HEK293 (cell line): ENCODE measurements around the gene VASP.
A peak's percentile ranks its signal among the peaks of the same experiment; 100 is the strongest.
"Not testable (repeated sequence)": the region's sequence is repeated elsewhere in the genome, so short reads cannot be mapped to it uniquely, and the experiment has no call there.

Source experiments
- CTCF ChIA-PET: fragments of 350-600 bp; formaldehyde crosslinking; extraction: SDS; loops from one replicate; lab custom pipeline; 2021; ENCODE audit warnings: antibody characterized with exemption; lab: Yijun Ruan, JAX
- POLR2A ChIA-PET: fragments of 300-600 bp; formaldehyde crosslinking; extraction: SDS; loops from one replicate; lab custom pipeline; 2020; ENCODE audit warnings: antibody characterized with exemption, inconsistent platforms; lab: Yijun Ruan, JAX
- H3K27ac ChIP-seq: fragments of 200-500 bp; sonication (Bioruptor generic); 2 replicates; pipeline ENCODE4 v1.5.1; 2014; ENCODE audit warnings: low read depth, low read length, control low read depth, inconsistent platforms; ENCODE audit errors: extremely low read depth
- H3K36me3 ChIP-seq, 2 experiments: fragments of 200-500 bp in 1 of 2; sonication (Bioruptor generic) in 1 of 2; 1 replicate in 1 of 2; 2 replicates in 1 of 2; pipeline ENCODE4 v1.5.1; 2014 to 2017; ENCODE audit warnings: inconsistent platforms in 2 of 2, low read length in 2 of 2; ENCODE audit not compliant: control insufficient read depth in 2 of 2, insufficient read depth in 1 of 2
- H3K4me1 ChIP-seq: fragments of 200-500 bp; sonication (Bioruptor generic); 2 replicates; pipeline ENCODE4 v1.5.1; 2014; ENCODE audit warnings: mild to moderate bottlenecking, low read length, inconsistent platforms; ENCODE audit not compliant: control insufficient read depth, insufficient read depth
- H3K4me3 ChIP-seq: 2 replicates; pipeline ENCODE4 v1.5.1; 2011; ENCODE audit warnings: low read depth, mild to moderate bottlenecking, control low read depth, low read length, moderate library complexity
- H3K9me3 ChIP-seq: fragments of 200-500 bp; sonication (Bioruptor generic); 2 replicates; pipeline ENCODE4 v1.5.1; 2014; ENCODE audit warnings: low read depth, low read length, inconsistent platforms; ENCODE audit not compliant: control insufficient read depth, insufficient read depth
- EGR2 ChIP-seq: fragments of 450-650 bp; formaldehyde crosslinking; IDR thresholded peaks from 2 replicates; pipeline ENCODE4 v1.5.1; 2016; ENCODE audit warnings: low read depth, missing biosample characterization, missing genetic modification characterization
- GLIS2 ChIP-seq: fragments of 450-650 bp; formaldehyde crosslinking; IDR thresholded peaks from 2 replicates; pipeline ENCODE4 v1.5.1; 2016; ENCODE audit warnings: missing biosample characterization, missing genetic modification characterization
- HIC1 ChIP-seq: fragments of 450-650 bp; formaldehyde crosslinking; IDR thresholded peaks from 2 replicates; pipeline ENCODE4 v1.5.1; 2016; ENCODE audit warnings: missing biosample characterization, missing genetic modification characterization
- KLF1 ChIP-seq: fragments of 450-650 bp; formaldehyde crosslinking; IDR thresholded peaks from 2 replicates; pipeline ENCODE4 v1.5.1; 2016; ENCODE audit warnings: missing biosample characterization, missing genetic modification characterization
- KLF7 ChIP-seq: fragments of 450-650 bp; formaldehyde crosslinking; IDR thresholded peaks from 2 replicates; pipeline ENCODE4 v1.5.1; 2016; ENCODE audit warnings: missing biosample characterization, missing genetic modification characterization, borderline replicate concordance
- ZBTB44 ChIP-seq: fragments of 450-650 bp; IDR thresholded peaks from 2 replicates; pipeline ENCODE4 v1.5.1; 2018; ENCODE audit warnings: missing biosample characterization, mild to moderate bottlenecking, missing genetic modification characterization
- ZNF184 ChIP-seq: fragments of 450-650 bp; IDR thresholded peaks from 2 replicates; pipeline ENCODE4 v1.5.1; 2018; ENCODE audit warnings: missing biosample characterization, mild to moderate bottlenecking, missing genetic modification characterization
- ZNF211 ChIP-seq: fragments of 450-650 bp; formaldehyde crosslinking; IDR thresholded peaks from 2 replicates; pipeline ENCODE4 v1.5.1; 2016; ENCODE audit warnings: low read depth, missing biosample characterization, missing genetic modification characterization
- ZNF335 ChIP-seq: fragments of 450-650 bp; formaldehyde crosslinking; conservative IDR thresholded peaks from 2 replicates; pipeline ENCODE4 v1.5.1; 2016; ENCODE audit warnings: missing biosample characterization, missing genetic modification characterization
- ZNF544 ChIP-seq: fragments of 450-650 bp; formaldehyde crosslinking; IDR thresholded peaks from 2 replicates; pipeline ENCODE4 v1.5.0; 2017; ENCODE audit warnings: missing biosample characterization, missing genetic modification characterization
- ZNF560 ChIP-seq: fragments of 450-650 bp; formaldehyde crosslinking; IDR thresholded peaks from 2 replicates; pipeline ENCODE4 v1.5.1; 2017; ENCODE audit warnings: missing biosample characterization, missing genetic modification characterization, borderline replicate concordance
- ZNF580 ChIP-seq: fragments of 450-650 bp; formaldehyde crosslinking; IDR thresholded peaks from 2 replicates; pipeline ENCODE4 v1.5.1; 2016; ENCODE audit warnings: missing biosample characterization, missing genetic modification characterization
- ZNF768 ChIP-seq: fragments of 450-650 bp; formaldehyde crosslinking; IDR thresholded peaks from 2 replicates; pipeline ENCODE4 v1.5.1; 2018; ENCODE audit warnings: missing biosample characterization, mild to moderate bottlenecking, missing genetic modification characterization

Gene VASP

GRCh38 chr19:45508861-45509691 is 1.8 kb downstream of the VASP start (continued):
- TF ChIP-seq HIC1 (0 out of 2 replicates have a peak, but pooled peaks have one; percentile 25), EGR2 (tag by site-specific recombination) (peak; percentile 4; the same call in 1 of the 2 replicates), ZNF211 (tag by site-specific recombination) (no peak), ZNF335 (tag by site-specific recombination) (peak; percentile 92), ZBTB44 (tag by site-specific recombination) (no peak)

- ChIA-PET CTCF (interaction anchor here (0.6 to 4.5 kb wide), 6 partner anchors 17 to 373 kb away, joined by 3 to 17 read pairs (median 3); no protein-coding TSS in a partner anchor), POLR2A (no interaction called here)
- H3K36me3 ChIP-seq = no peaks in the 10 kb centered on the region
- H3K4me3 ChIP-seq = no peak overlapping the region; the same call in 1 of the 2 replicates
- H3K9me3 ChIP-seq = no peaks in the 10 kb centered on the region
- H3K27ac ChIP-seq = peak overlapping the region; percentile 53
- TF ChIP-seq KLF1 = peak; percentile 28; the same call in 1 of the 2 replicates
- no peak for TF ChIP-seq ZNF560 (tag by site-specific recombination)
- peak; percentile 82 for TF ChIP-seq GLIS2 (tag by site-specific recombination)
- H3K4me1 ChIP-seq = peaks cover 15% of the 10 kb centered on the region
Observed at GRCh38 chr19:45509692-45510015, 2.4 kb downstream of the VASP start.

GRCh38 chr19:45510352-45510751 is 3.1 kb downstream of the VASP start:
- peaks cover 15% of the 10 kb centered on the region for H3K4me1 ChIP-seq
- CTCF ChIA-PET = interaction anchor here (0.9 to 4.5 kb wide), 5 partner anchors 17 to 71 kb away, joined by 3 to 17 read pairs (median 3); no protein-coding TSS in a partner anchor
- H3K4me3 ChIP-seq, POLR2A ChIA-PET, H3K36me3 ChIP-seq, H3K27ac ChIP-seq, H3K9me3 ChIP-seq: not testable (repeated sequence)

- no peak overlapping the region for H3K27ac ChIP-seq
- ChIA-PET CTCF (interaction anchor here (0.6 to 4.5 kb wide), 4 partner anchors 26 to 155 kb away, joined by 3 to 17 read pairs (median 7); no protein-coding TSS in a partner anchor), POLR2A (no interaction called here)
- H3K36me3 ChIP-seq = no peaks in the 10 kb centered on the region
- H3K4me3 ChIP-seq = no peak overlapping the region
- no peaks in the 10 kb centered on the region for H3K9me3 ChIP-seq
- TF ChIP-seq ZNF184 (tag by site-specific recombination) (no peak), ZNF580 (peak; percentile 93), ZNF768 (tag by site-specific recombination) (0 out of 2 replicates have a peak, but pooled peaks have one; percentile 2), ZNF544 (tag by site-specific recombination) (no peak), KLF7 (tag by site-specific recombination) (no peak)
- peaks cover 12% of the 10 kb centered on the region for H3K4me1 ChIP-seq
Observed at GRCh38 chr19:45511074-45511473, 3.8 kb downstream of the VASP start.
